ENCODE results near the gene THAP6.
"Not testable (repeated sequence)": the region's sequence is repeated elsewhere in the genome, so short reads cannot be mapped to it uniquely, and the experiment has no call there.

The THAP6 gene

GRCh38 chr4:75514131-75514948 is at the start of gene THAP6, which contains the start of gene RCHY1:
Gene THAP6 (plus strand): TSS chr4:75514473. CDS start chr4:75515453, 980 bp downstream.
Gene RCHY1 (minus strand): TSS chr4:75514403. CDS start chr4:75514286, 117 bp downstream.
- peak; percentile 82 to 93 for DNase-seq (ENCODE audit: extremely low read depth in 1 of 2, low read depth in 1 of 2)

- no peak for DNase-seq (ENCODE audit: extremely low read depth in 1 of 2, low read depth in 1 of 2)
Observed at GRCh38 chr4:75469896-75470295, 44.4 kb upstream of the THAP6 start.

- DNase-seq (ENCODE audit: extremely low read depth in 1 of 2, low read depth in 1 of 2) = no peak
Observed at GRCh38 chr4:75470738-75471137, 43.5 kb upstream of the THAP6 start.

- no peak for DNase-seq (ENCODE audit: extremely low read depth in 1 of 2, low read depth in 1 of 2)
Observed at GRCh38 chr4:75477201-75477600, 37.1 kb upstream of the THAP6 start.

- no peak for DNase-seq (ENCODE audit: extremely low read depth in 1 of 2, low read depth in 1 of 2)
Observed at GRCh38 chr4:75484190-75484589, 30.1 kb upstream of the THAP6 start.

GRCh38 chr4:75490155-75490554 is 24.1 kb upstream of the THAP6 start:
- no peak for DNase-seq (ENCODE audit: extremely low read depth in 1 of 2, low read depth in 1 of 2)

GRCh38 chr4:75494563-75494962 is 19.7 kb upstream of the THAP6 start:
- no peak for DNase-seq (ENCODE audit: extremely low read depth in 1 of 2, low read depth in 1 of 2)

GRCh38 chr4:75495476-75495875 is 18.8 kb upstream of the THAP6 start:
- DNase-seq (ENCODE audit: extremely low read depth in 1 of 2, low read depth in 1 of 2) = no peak

- DNase-seq (ENCODE audit: extremely low read depth in 1 of 2, low read depth in 1 of 2) = no peak
Observed at GRCh38 chr4:75496406-75496805, 17.9 kb upstream of the THAP6 start.

GRCh38 chr4:75497133-75497532 is 17.1 kb upstream of the THAP6 start:
- no peak for DNase-seq (ENCODE audit: extremely low read depth in 1 of 2, low read depth in 1 of 2)

GRCh38 chr4:75498041-75498440 is 16.2 kb upstream of the THAP6 start:
- DNase-seq (ENCODE audit: extremely low read depth in 1 of 2, low read depth in 1 of 2) = no peak

GRCh38 chr4:75499900-75500299 is 14.4 kb upstream of the THAP6 start:
- no peak for DNase-seq (ENCODE audit: extremely low read depth in 1 of 2, low read depth in 1 of 2)

- DNase-seq (ENCODE audit: extremely low read depth in 1 of 2, low read depth in 1 of 2) = no peak
Observed at GRCh38 chr4:75502671-75503070, 11.6 kb upstream of the THAP6 start.

- DNase-seq (ENCODE audit: extremely low read depth in 1 of 2, low read depth in 1 of 2) = no peak
Observed at GRCh38 chr4:75505630-75506029, 8.6 kb upstream of the THAP6 start.

- DNase-seq (ENCODE audit: extremely low read depth in 1 of 2, low read depth in 1 of 2) = not testable (repeated sequence)
Observed at GRCh38 chr4:75509592-75509991, 4.7 kb upstream of the THAP6 start.

- no peak for DNase-seq (ENCODE audit: extremely low read depth in 1 of 2, low read depth in 1 of 2)
Observed at GRCh38 chr4:75511841-75512240, 2.4 kb upstream of the THAP6 start.

- no peak for DNase-seq (ENCODE audit: extremely low read depth in 1 of 2, low read depth in 1 of 2)
Observed at GRCh38 chr4:75512386-75513211, 1.7 kb upstream of the THAP6 start.

GRCh38 chr4:75513526-75514130 is 645 bp upstream of the THAP6 start:
- no peak for DNase-seq (ENCODE audit: extremely low read depth in 1 of 2, low read depth in 1 of 2)

GRCh38 chr4:75514949-75515612 is 808 bp downstream of the THAP6 start:
- DNase-seq (ENCODE audit: extremely low read depth in 1 of 2, low read depth in 1 of 2) = no peak

GRCh38 chr4:75516144-75516543 is 1.9 kb downstream of the THAP6 start:
- no peak for DNase-seq (ENCODE audit: extremely low read depth in 1 of 2, low read depth in 1 of 2)

- not testable (repeated sequence) for DNase-seq (ENCODE audit: extremely low read depth in 1 of 2, low read depth in 1 of 2)
Observed at GRCh38 chr4:75519452-75519851, 5.2 kb downstream of the THAP6 start.

Data from stimulated activated CD8-positive, alpha-beta memory T cell treated with anti-CD3 and anti-CD28 coated beads, Interleukin-7, amount 100 ng/mL, for 48 hours (primary cell).